Neural cell (in vitro differentiated cells): ENCODE results near the gene IGIP. TPM values are rescaled to one million over a fixed set of nuclear protein-coding genes. Genes with fewer than 3 reads are reported as not detected.

Experiments used
- H2AFZ ChIP-seq: fragments of 200-600, 300-800 bp; sonication (generic), shearing (Covaris generic); 2 replicates; pipeline ENCODE4 v1.6.0; 2014; ENCODE audit warnings: low read depth, mild to moderate bottlenecking, antibody characterized with exemption, low read length, moderate library complexity
- H3F3A ChIP-seq: fragments of 200-600 bp; shearing (Covaris generic); 2 replicates; pipeline ENCODE4 v1.6.1; 2016; ENCODE audit warnings: mild to moderate bottlenecking, moderate library complexity, mixed read lengths, antibody characterized with exemption, low read length; ENCODE audit not compliant: insufficient read depth, poor library complexity, severe bottlenecking
- H3K27ac ChIP-seq: fragments of 200-600, 300-800 bp; sonication (generic), shearing (Covaris generic); 2 replicates; pipeline ENCODE4 v1.5.1; 2014; ENCODE audit warnings: mild to moderate bottlenecking, low read length, moderate library complexity
- H3K27me3 ChIP-seq: fragments of 300-800, 200-600 bp; sonication (generic), shearing (Covaris generic); 2 replicates; pipeline ENCODE4 v1.6.0; 2014; ENCODE audit warnings: mild to moderate bottlenecking, low read depth, low read length, moderate library complexity; ENCODE audit not compliant: insufficient read depth
- H3K36me3 ChIP-seq: fragments of 300-800, 200-600 bp; sonication (generic), shearing (Covaris generic); 2 replicates; pipeline ENCODE4 v1.5.1; 2014; ENCODE audit warnings: mild to moderate bottlenecking, antibody characterized with exemption, low read length, moderate library complexity; ENCODE audit not compliant: insufficient read depth
- H3K4me2 ChIP-seq: fragments of 300-800, 200-600 bp; sonication (generic), shearing (Covaris generic); 2 replicates; pipeline ENCODE4 v1.6.0; 2014; ENCODE audit warnings: mild to moderate bottlenecking, low read length
- H3K4me3 ChIP-seq: fragments of 300-800, 200-600 bp; sonication (generic), shearing (Covaris generic); 2 replicates; pipeline ENCODE4 v1.5.1; 2014; ENCODE audit warnings: mild to moderate bottlenecking, low read length, moderate library complexity
- H3K79me2 ChIP-seq: fragments of 200-600 bp; shearing (Covaris generic); replicated peaks from 2 replicates; pipeline ENCODE4 v1.6.0; 2014; ENCODE audit warnings: mild to moderate bottlenecking, low read length, moderate library complexity; ENCODE audit not compliant: insufficient read depth
- H3K9ac ChIP-seq: fragments of 300-800, 200-600 bp; sonication (generic), shearing (Covaris generic); 2 replicates; pipeline ENCODE4 v1.6.1; 2016; ENCODE audit warnings: mild to moderate bottlenecking, low read length, mixed read lengths
- H3K9me2 ChIP-seq: fragments of 200-600 bp; shearing (Covaris generic); 2 replicates; pipeline ENCODE4 v1.6.1; 2016; ENCODE audit warnings: mild to moderate bottlenecking, low read length, mixed read lengths; ENCODE audit not compliant: insufficient read depth
- H3K9me3 ChIP-seq: fragments of 200-600, 300-800 bp; sonication (generic), shearing (Covaris generic); 2 replicates; pipeline ENCODE4 v1.6.1; 2016; ENCODE audit warnings: mild to moderate bottlenecking, mixed run types, low read length, moderate library complexity, mixed read lengths
- H4K20me1 ChIP-seq: fragments of 200-600 bp; shearing (Covaris generic); 2 replicates; pipeline ENCODE4 v1.6.1; 2016; ENCODE audit warnings: mild to moderate bottlenecking, mixed run types; ENCODE audit not compliant: insufficient read depth
- EP300 ChIP-seq: fragments of 450-650 bp; conservative IDR thresholded peaks from 2 replicates; pipeline ENCODE4 v1.6.1; 2014; ENCODE audit warnings: antibody characterized with exemption, mild to moderate bottlenecking, moderate library complexity; ENCODE audit not compliant: poor library complexity, severe bottlenecking
- EZH2 ChIP-seq: fragments of 200-600, 300-800 bp; shearing (Covaris generic), sonication (generic); IDR thresholded peaks from 2 replicates; pipeline ENCODE4 v1.6.1; 2014; ENCODE audit warnings: antibody characterized with exemption, low read length, borderline replicate concordance, mild to moderate bottlenecking; ENCODE audit not compliant: insufficient read depth, poor library complexity, severe bottlenecking
- MXI1 ChIP-seq: fragments of 450-650 bp; conservative IDR thresholded peaks from 2 replicates; pipeline ENCODE4 v1.6.1; 2014; ENCODE audit warnings: antibody characterized with exemption, mild to moderate bottlenecking; ENCODE audit not compliant: poor library complexity, severe bottlenecking
- POLR2AphosphoS5 ChIP-seq: IDR thresholded peaks from 2 replicates; pipeline ENCODE4 v1.6.1; 2012
- RAD21 ChIP-seq: fragments of 450-650 bp; conservative IDR thresholded peaks from 2 replicates; pipeline ENCODE4 v1.6.1; 2014; ENCODE audit warnings: antibody characterized with exemption, mild to moderate bottlenecking, moderate library complexity
- SMC3 ChIP-seq: fragments of 450-650 bp; conservative IDR thresholded peaks from 2 replicates; pipeline ENCODE4 v1.6.1; 2014; ENCODE audit warnings: antibody characterized with exemption, mild to moderate bottlenecking, moderate library complexity; ENCODE audit not compliant: poor library complexity
- TAF1 ChIP-seq: IDR thresholded peaks from 2 replicates; pipeline ENCODE4 v1.6.1; 2012; ENCODE audit warnings: low read depth
- polyA plus RNA-seq: library from polyadenylated mRNA; depleted of rRNA; stranded (reverse); fragments of >200 nt; gene quantifications from 2 replicates; pipeline ENCODE4 v1.2.3, GENCODE V29; 2014
- TF ChIP-seq, protein P1 (sequence below): IDR thresholded peaks from 2 replicates; pipeline ENCODE4 v1.6.1; 2012; ENCODE audit warnings: borderline replicate concordance
- TF ChIP-seq, protein P2 (sequence below): fragments of 450-650 bp; IDR thresholded peaks from 2 replicates; pipeline ENCODE4 v1.5.1; 2014; ENCODE audit warnings: antibody characterized with exemption, mild to moderate bottlenecking, moderate library complexity; ENCODE audit not compliant: poor library complexity, severe bottlenecking

IGIP gene
- polyA plus RNA-seq, 1 donor from 2014 or later, result 4.4 TPM

DNA sequence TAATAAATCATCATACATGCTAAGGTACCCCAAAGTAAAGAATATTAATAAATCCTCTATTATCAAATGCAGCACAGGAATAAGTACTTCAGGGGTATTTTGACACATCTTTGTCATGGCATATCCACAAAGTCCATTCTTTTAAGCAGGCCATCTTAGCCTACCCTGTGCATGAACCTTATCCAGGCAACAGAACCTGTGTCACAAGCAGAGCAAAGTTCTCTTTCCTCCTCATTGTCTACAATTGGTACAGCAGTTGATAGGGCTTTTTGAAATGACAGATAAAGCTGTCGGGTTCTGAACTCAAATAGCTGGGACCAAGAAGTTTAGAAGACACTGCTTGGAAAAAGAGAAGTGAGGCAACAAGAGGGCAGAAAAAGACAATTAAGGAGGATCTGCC is 42.6 kb upstream of the IGIP start:
- Histone ChIP-seq H3K9ac (no peak overlapping the region), H3K27me3 (peaks cover 7% of the 10 kb centered on the region), H3K4me2 (no peak overlapping the region), H3K9me2 (no peaks in the 10 kb centered on the region), H3K4me3 (no peak overlapping the region), H3K27ac (no peak overlapping the region), H3K36me3 (no peaks in the 10 kb centered on the region), H3K9me3 (no peaks in the 10 kb centered on the region), H2AFZ (no peak overlapping the region), H3F3A (no peaks in the 10 kb centered on the region), H3K79me2 (no peaks in the 10 kb centered on the region), H4K20me1 (no peaks in the 10 kb centered on the region)
- no peak for TF ChIP-seq POLR2AphosphoS5
- no peak for TF ChIP-seq RAD21
- no peak for TF ChIP-seq EZH2
- TF ChIP-seq EP300, result no peak
- TF ChIP-seq SMC3, result no peak
- TF ChIP-seq, protein P1, sequence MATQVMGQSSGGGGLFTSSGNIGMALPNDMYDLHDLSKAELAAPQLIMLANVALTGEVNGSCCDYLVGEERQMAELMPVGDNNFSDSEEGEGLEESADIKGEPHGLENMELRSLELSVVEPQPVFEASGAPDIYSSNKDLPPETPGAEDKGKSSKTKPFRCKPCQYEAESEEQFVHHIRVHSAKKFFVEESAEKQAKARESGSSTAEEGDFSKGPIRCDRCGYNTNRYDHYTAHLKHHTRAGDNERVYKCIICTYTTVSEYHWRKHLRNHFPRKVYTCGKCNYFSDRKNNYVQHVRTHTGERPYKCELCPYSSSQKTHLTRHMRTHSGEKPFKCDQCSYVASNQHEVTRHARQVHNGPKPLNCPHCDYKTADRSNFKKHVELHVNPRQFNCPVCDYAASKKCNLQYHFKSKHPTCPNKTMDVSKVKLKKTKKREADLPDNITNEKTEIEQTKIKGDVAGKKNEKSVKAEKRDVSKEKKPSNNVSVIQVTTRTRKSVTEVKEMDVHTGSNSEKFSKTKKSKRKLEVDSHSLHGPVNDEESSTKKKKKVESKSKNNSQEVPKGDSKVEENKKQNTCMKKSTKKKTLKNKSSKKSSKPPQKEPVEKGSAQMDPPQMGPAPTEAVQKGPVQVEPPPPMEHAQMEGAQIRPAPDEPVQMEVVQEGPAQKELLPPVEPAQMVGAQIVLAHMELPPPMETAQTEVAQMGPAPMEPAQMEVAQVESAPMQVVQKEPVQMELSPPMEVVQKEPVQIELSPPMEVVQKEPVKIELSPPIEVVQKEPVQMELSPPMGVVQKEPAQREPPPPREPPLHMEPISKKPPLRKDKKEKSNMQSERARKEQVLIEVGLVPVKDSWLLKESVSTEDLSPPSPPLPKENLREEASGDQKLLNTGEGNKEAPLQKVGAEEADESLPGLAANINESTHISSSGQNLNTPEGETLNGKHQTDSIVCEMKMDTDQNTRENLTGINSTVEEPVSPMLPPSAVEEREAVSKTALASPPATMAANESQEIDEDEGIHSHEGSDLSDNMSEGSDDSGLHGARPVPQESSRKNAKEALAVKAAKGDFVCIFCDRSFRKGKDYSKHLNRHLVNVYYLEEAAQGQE, result no peak
- TF ChIP-seq, protein P2, sequence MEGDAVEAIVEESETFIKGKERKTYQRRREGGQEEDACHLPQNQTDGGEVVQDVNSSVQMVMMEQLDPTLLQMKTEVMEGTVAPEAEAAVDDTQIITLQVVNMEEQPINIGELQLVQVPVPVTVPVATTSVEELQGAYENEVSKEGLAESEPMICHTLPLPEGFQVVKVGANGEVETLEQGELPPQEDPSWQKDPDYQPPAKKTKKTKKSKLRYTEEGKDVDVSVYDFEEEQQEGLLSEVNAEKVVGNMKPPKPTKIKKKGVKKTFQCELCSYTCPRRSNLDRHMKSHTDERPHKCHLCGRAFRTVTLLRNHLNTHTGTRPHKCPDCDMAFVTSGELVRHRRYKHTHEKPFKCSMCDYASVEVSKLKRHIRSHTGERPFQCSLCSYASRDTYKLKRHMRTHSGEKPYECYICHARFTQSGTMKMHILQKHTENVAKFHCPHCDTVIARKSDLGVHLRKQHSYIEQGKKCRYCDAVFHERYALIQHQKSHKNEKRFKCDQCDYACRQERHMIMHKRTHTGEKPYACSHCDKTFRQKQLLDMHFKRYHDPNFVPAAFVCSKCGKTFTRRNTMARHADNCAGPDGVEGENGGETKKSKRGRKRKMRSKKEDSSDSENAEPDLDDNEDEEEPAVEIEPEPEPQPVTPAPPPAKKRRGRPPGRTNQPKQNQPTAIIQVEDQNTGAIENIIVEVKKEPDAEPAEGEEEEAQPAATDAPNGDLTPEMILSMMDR, result no peak

DNA sequence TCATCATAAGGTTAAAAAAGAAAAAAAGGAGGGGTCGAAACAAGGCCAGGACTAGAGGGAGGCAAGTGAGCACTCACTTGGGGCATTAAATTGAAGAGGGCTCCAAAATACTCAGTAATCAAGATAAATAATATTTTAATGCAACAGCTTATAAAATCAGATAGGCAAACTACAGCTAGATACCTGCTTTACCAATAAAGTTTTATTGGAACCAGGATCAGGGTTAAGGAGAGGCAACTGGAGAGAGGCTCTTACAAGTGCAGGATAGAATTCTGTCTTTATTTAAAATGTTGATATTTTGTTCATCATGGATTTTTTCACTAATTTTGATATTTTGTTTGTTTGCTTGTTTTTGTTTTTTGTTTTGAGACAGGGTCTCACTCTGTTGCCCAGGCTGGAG is 42.1 kb upstream of the IGIP start:
- Histone ChIP-seq H3K79me2 (no peaks in the 10 kb centered on the region), H3K4me2 (no peak overlapping the region), H3K9ac (no peak overlapping the region), H2AFZ (no peak overlapping the region), H3K36me3 (no peaks in the 10 kb centered on the region), H3F3A (no peaks in the 10 kb centered on the region), H3K27ac (no peak overlapping the region), H4K20me1 (no peaks in the 10 kb centered on the region), H3K9me2 (no peaks in the 10 kb centered on the region), H3K9me3 (no peaks in the 10 kb centered on the region), H3K4me3 (no peak overlapping the region), H3K27me3 (peaks cover 7% of the 10 kb centered on the region)
- TF ChIP-seq TAF1, result no peak
- no peak for TF ChIP-seq POLR2AphosphoS5
- TF ChIP-seq, protein P1, result no peak
- TF ChIP-seq MXI1, result no peak
- no peak for TF ChIP-seq EP300
- no peak for TF ChIP-seq EZH2
- no peak for TF ChIP-seq RAD21
- TF ChIP-seq, protein P2, result no peak
- TF ChIP-seq SMC3, result no peak
